CD4-positive, alpha-beta memory T cell (primary cell): ENCODE results near the gene SLC38A7. TPM values are rescaled to one million over a fixed set of nuclear protein-coding genes. Genes with fewer than 3 reads are reported as not detected.

ENCODE experiments used
- CTCF ChIA-PET: fragments of 350-600 bp; sonication (Branson Sonifier 250); formaldehyde crosslinking; loops from one replicate; lab custom pipeline; 2021; ENCODE audit warnings: inconsistent platforms; ENCODE audit not compliant: partially characterized antibody; lab: Charles Lee
- POLR2A ChIA-PET: fragments of 350-600 bp; sonication (Branson Sonifier 250); formaldehyde crosslinking; loops from one replicate; lab custom pipeline; 2021; ENCODE audit not compliant: partially characterized antibody; lab: Charles Lee
- DNase-seq, 5 donors: peaks; one replicate each; pipeline versions ENCODE4 v3.0.0 to v3.0.0-alpha.2; 2020 to 2022; ENCODE audit warnings: mixed read lengths in 1 of 5
- H3K27ac ChIP-seq: one replicate; pipeline ENCODE4 v1.7.0; 2013; ENCODE audit warnings: low read depth, low read length
- H3K27me3 ChIP-seq: 2 replicates; pipeline ENCODE4 v1.7.0; 2013; ENCODE audit warnings: mild to moderate bottlenecking, low read length, moderate library complexity; ENCODE audit not compliant: insufficient read depth
- H3K36me3 ChIP-seq: 2 replicates; pipeline ENCODE4 v1.7.0; 2013; ENCODE audit warnings: mild to moderate bottlenecking, low read length, moderate library complexity; ENCODE audit not compliant: insufficient read depth
- H3K4me1 ChIP-seq: 2 replicates; pipeline ENCODE4 v1.7.0; 2013; ENCODE audit warnings: mild to moderate bottlenecking, low read length, moderate library complexity; ENCODE audit not compliant: insufficient read depth
- H3K4me3 ChIP-seq, 2 donors: one replicate each; pipeline ENCODE4 v1.7.0; 2013; ENCODE audit warnings: low read length in 2 of 2, mild to moderate bottlenecking in 1 of 2
- H3K9me3 ChIP-seq, 2 donors: one replicate each; pipeline ENCODE4 v1.7.0; 2013; ENCODE audit warnings: low read length in 2 of 2, control low read depth in 1 of 2; ENCODE audit not compliant: control insufficient read depth in 1 of 2
- H3K27ac Mint-ChIP-seq, 7 donors: one replicate each; pipeline ENCODE4 v1.8.0; 2020 to 2021; ENCODE audit warnings: mixed read lengths in 7 of 7, mild to moderate bottlenecking in 6 of 7, inconsistent platforms in 3 of 7, moderate library complexity in 3 of 7
- H3K27me3 Mint-ChIP-seq, 2 donors: one replicate each; pipeline ENCODE4 v1.8.0; 2020 to 2021; ENCODE audit warnings: mixed read lengths in 2 of 2
- H3K36me3 Mint-ChIP-seq, 2 donors: one replicate each; pipeline ENCODE4 v1.8.0; 2020 to 2021; ENCODE audit warnings: mixed read lengths in 2 of 2, inconsistent platforms in 1 of 2, mild to moderate bottlenecking in 1 of 2
- H3K4me1 Mint-ChIP-seq, 4 donors: one replicate each; pipeline ENCODE4 v1.8.0; 2020 to 2021; ENCODE audit warnings: mixed read lengths in 4 of 4, mild to moderate bottlenecking in 1 of 4
- H3K4me3 Mint-ChIP-seq, 8 donors: one replicate each; pipeline ENCODE4 v1.8.0; 2020 to 2021; ENCODE audit warnings: mixed read lengths in 8 of 8, mild to moderate bottlenecking in 7 of 8, moderate library complexity in 6 of 8, inconsistent platforms in 3 of 8
- H3K9me3 Mint-ChIP-seq, 8 donors: one replicate each; pipeline ENCODE4 v1.8.0; 2020 to 2021; ENCODE audit warnings: mixed read lengths in 8 of 8, mild to moderate bottlenecking in 5 of 8, inconsistent platforms in 3 of 8, moderate library complexity in 1 of 8
- intact Hi-C: fragments of 100-400 bp; cut with micrococcal nuclease; formaldehyde crosslinking; loops from one replicate; pipeline ENCODE4 v1.15.1; 2023
- polyA plus RNA-seq, 2 donors: library from polyadenylated mRNA; unstranded; fragments of 300-500 nt; fragmentation: Illumina TruSeq; gene quantifications; one replicate each; pipeline ENCODE4 v1.2.3, GENCODE V29; 2021
- total RNA-seq, 2 experiments: library from RNA; stranded (reverse); gene quantifications; one replicate each; pipeline ENCODE4 v1.2.3, GENCODE V29; 2021

Gene SLC38A7
- total and polyA plus RNA-seq, 4 experiments from 2014 or later = 3.5 to 13.8 (median 9.1) TPM

DNA sequence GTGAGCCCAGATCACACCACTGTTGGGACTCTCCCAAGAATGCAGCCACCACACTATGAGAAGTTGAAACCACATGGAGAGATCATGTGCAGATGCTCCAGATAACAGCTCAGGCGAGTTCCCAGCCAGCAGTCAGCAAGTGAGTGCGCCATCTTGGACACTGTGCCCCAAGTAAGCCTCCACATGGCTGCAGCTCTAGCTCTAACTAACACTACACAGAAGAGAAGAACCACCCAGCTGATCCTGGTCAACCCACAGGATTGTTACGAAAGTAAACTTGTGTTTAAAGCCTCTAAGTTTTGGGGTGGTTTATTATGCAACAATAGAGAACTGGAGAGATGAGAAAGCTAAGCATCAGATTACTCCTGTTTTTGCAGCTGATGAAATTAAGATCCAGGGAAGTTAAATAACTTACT lies 25.8 kb downstream of the SLC38A7 start:
- ChIA-PET CTCF (interaction anchor here (1.4 kb wide), 1 partner anchor 41 kb away, joined by 3 read pairs; no protein-coding TSS in a partner anchor), POLR2A (no interaction called here)
- intact Hi-C loops = no loop called here
- no peaks in the 10 kb centered on the region for H3K4me1 ChIP-seq
- no peaks in the 10 kb centered on the region for H3K9me3 ChIP-seq
- DNase-seq = no peak
- H3K27me3 ChIP-seq = no peaks in the 10 kb centered on the region
- no peaks in the 10 kb centered on the region for H3K9me3 Mint-ChIP-seq
- no peak overlapping the region for H3K4me3 Mint-ChIP-seq
- no peaks in the 10 kb centered on the region for H3K36me3 ChIP-seq
- peaks cover 0 to 3% of the 10 kb centered on the region in 2 donors for H3K27me3 Mint-ChIP-seq
- no peak overlapping the region for H3K4me3 ChIP-seq
- H3K27ac Mint-ChIP-seq = no peak overlapping the region
- no peak overlapping the region for H3K27ac ChIP-seq
- H3K4me1 Mint-ChIP-seq = no peaks in the 10 kb centered on the region
- no peaks in the 10 kb centered on the region for H3K36me3 Mint-ChIP-seq

DNA sequence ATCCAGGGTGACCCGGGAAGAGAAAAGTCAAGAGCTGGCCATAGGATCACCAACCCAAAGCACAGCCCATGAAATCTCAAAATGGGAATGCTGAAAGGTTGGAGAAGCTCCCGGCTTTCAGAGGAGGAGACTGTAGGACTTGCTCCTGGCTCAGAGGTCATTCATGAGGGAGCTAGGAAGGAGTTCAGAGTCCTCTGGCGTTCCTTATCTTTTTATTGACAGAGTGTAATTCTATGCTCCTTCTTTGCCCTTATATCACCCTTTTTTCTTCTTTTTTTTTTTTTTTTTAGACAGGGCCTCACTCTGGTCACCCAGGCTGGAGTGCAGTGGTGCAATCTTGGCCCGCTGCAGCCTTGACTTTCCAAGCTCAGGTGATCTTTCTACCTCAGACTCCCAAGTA lies 27.7 kb downstream of the SLC38A7 start:
- ChIA-PET POLR2A (no interaction called here), CTCF (no interaction called here)
- no peak overlapping the region for H3K4me3 Mint-ChIP-seq
- intact Hi-C loops = no loop called here
- no peak overlapping the region for H3K27ac Mint-ChIP-seq
- peaks cover 0 to 3% of the 10 kb centered on the region in 2 donors for H3K27me3 Mint-ChIP-seq
- H3K36me3 Mint-ChIP-seq = no peaks in the 10 kb centered on the region
- no peaks in the 10 kb centered on the region for H3K4me1 Mint-ChIP-seq
- no peaks in the 10 kb centered on the region for H3K9me3 Mint-ChIP-seq
- no peak for DNase-seq
- no peak overlapping the region for H3K27ac ChIP-seq
- H3K4me3 ChIP-seq = no peak overlapping the region
- H3K27me3 ChIP-seq = no peaks in the 10 kb centered on the region
- H3K4me1 ChIP-seq = no peaks in the 10 kb centered on the region
- no peaks in the 10 kb centered on the region for H3K9me3 ChIP-seq
- no peaks in the 10 kb centered on the region for H3K36me3 ChIP-seq

DNA sequence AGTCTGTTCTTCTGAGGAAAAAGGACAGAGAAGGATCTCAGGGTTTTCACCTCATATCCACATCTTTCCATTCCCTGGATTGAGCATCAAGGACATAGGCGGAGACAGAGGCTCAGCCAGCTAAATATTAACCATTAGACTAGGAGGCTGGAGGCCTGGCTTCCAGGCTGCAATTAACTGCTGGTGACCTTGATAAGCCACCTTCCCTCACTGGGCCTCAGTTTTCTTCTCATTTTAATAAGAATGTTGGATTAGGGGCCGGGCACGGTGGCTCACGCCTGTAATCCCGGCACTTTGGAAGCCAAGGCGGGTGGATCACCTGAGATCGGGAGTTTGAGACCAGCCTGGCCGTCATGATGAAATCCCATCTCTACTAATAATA lies 29.4 kb downstream of the SLC38A7 start:
- Mint-ChIP-seq H3K36me3 (no peaks in the 10 kb centered on the region), H3K27me3 (peaks cover 0 to 3% of the 10 kb centered on the region in 2 donors), H3K27ac (no peak overlapping the region), H3K4me3 (no peak overlapping the region), H3K9me3 (no peaks in the 10 kb centered on the region), H3K4me1 (no peaks in the 10 kb centered on the region)
- Histone ChIP-seq H3K27me3 (no peaks in the 10 kb centered on the region), H3K4me1 (no peaks in the 10 kb centered on the region), H3K36me3 (no peaks in the 10 kb centered on the region), H3K4me3 (no peak overlapping the region), H3K9me3 (no peaks in the 10 kb centered on the region), H3K27ac (no peak overlapping the region)
- no peak for DNase-seq
- CTCF ChIA-PET = no interaction called here
- POLR2A ChIA-PET = no interaction called here
- intact Hi-C loops = no loop called here

DNA sequence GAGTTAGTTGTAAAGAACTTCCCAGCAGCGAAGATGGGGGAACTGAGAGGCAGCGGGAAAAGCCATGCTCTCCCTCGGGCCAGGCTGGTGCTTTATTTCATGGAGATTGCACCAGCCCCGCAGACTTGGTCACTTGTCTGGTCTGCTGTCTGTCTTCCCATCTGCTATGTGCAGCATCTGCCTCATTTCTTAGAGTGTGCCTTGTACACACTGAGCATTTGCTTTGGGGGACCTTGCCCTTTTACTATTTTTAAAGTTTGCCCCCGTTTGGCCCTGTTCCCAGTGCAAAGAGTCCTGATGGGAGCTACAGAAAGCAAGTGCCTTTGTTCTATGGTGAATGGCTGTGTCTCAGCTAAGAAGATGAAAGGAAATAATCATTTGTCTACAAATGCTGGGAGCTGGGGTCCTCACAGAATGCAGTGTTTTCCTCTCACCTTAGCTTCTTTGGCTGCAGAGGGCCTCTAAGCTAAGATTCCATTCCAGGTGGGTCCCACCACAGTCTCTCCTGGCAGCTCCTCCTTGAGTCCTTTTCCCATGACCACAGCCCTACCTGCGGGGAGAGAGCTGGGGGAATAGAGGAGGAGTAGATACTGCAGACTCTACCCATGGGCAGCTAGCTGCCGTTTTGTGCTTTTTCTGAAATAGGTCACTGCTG lies 29.9 kb downstream of the SLC38A7 start:
- Histone ChIP-seq H3K4me1 (no peaks in the 10 kb centered on the region), H3K4me3 (no peak overlapping the region), H3K36me3 (no peaks in the 10 kb centered on the region), H3K9me3 (no peaks in the 10 kb centered on the region), H3K27me3 (no peaks in the 10 kb centered on the region), H3K27ac (no peak overlapping the region)
- Mint-ChIP-seq H3K4me3 (no peak overlapping the region), H3K36me3 (no peaks in the 10 kb centered on the region), H3K4me1 (no peaks in the 10 kb centered on the region), H3K9me3 (no peaks in the 10 kb centered on the region), H3K27ac (no peak overlapping the region), H3K27me3 (peaks cover 0 to 3% of the 10 kb centered on the region in 2 donors)
- intact Hi-C loops = no loop called here
- ChIA-PET POLR2A (no interaction called here), CTCF (no interaction called here)
- no peak for DNase-seq

DNA sequence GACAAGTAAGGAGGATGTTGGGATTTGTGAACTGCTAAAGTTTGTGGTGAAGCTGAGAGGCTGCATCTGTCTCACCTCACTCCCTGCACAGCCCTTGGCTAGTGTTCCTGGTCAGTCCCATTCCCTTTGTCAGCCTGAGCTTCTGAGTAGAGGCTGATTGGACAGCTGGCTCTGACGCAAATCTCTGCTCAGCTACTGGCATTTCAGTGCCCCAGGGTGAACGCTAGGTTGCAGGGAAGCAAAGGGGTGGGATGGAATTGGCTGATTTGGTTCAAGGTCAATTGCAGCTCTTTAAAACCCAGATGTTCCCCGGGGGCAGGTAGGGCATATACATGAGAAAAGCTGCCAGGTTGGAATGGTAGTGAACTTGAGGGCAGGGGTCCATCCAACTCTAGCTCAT lies 31.8 kb downstream of the SLC38A7 start:
- intact Hi-C loops = no loop called here
- no peaks in the 10 kb centered on the region for H3K4me1 Mint-ChIP-seq
- Histone ChIP-seq H3K4me3 (no peak overlapping the region), H3K36me3 (no peaks in the 10 kb centered on the region), H3K9me3 (no peaks in the 10 kb centered on the region), H3K27me3 (no peaks in the 10 kb centered on the region), H3K4me1 (no peaks in the 10 kb centered on the region), H3K27ac (no peak overlapping the region)
- ChIA-PET CTCF (interaction anchor here (0.6 kb wide), 2 partner anchors 25 to 47 kb away, joined by 3 read pairs; no protein-coding TSS in a partner anchor), POLR2A (no interaction called here)
- no peak overlapping the region for H3K4me3 Mint-ChIP-seq
- H3K27ac Mint-ChIP-seq = no peak overlapping the region
- no peak for DNase-seq
- H3K36me3 Mint-ChIP-seq = no peaks in the 10 kb centered on the region
- no peaks in the 10 kb centered on the region for H3K27me3 Mint-ChIP-seq
- H3K9me3 Mint-ChIP-seq = no peaks in the 10 kb centered on the region

DNA sequence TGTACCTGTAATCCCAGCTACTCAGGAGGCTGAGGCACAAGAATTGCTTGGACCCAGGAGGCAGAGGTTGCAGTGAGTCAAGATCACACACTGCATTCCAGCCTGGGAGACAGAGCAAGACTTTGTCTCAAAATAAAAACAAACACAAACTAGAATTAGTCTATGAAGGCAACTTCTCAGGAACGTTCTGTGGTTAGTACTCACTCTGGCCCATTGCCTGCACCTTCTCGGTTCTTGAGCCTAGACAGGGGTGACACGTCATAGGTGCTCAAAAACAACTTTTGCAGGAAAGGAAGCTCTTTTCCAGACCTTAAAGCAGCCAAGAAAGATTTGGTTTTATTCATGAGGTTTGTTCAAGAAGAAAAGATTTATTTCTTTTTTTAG lies 32.6 kb downstream of the SLC38A7 start:
- Histone ChIP-seq H3K4me3 (no peak overlapping the region), H3K27me3 (no peaks in the 10 kb centered on the region), H3K27ac (no peak overlapping the region), H3K4me1 (no peaks in the 10 kb centered on the region), H3K36me3 (no peaks in the 10 kb centered on the region), H3K9me3 (no peaks in the 10 kb centered on the region)
- H3K9me3 Mint-ChIP-seq = no peaks in the 10 kb centered on the region
- H3K27ac Mint-ChIP-seq = no peak overlapping the region
- no peak overlapping the region for H3K4me3 Mint-ChIP-seq
- no peaks in the 10 kb centered on the region for H3K36me3 Mint-ChIP-seq
- no peaks in the 10 kb centered on the region for H3K27me3 Mint-ChIP-seq
- intact Hi-C loops = no loop called here
- no peaks in the 10 kb centered on the region for H3K4me1 Mint-ChIP-seq
- no peak for DNase-seq
- ChIA-PET POLR2A (no interaction called here), CTCF (interaction anchor here (1.5 kb wide), 1 partner anchor 10 kb away, joined by 3 read pairs; no protein-coding TSS in a partner anchor)

- CTCF ChIA-PET = no interaction called here
- Mint-ChIP-seq H3K27me3 (no peaks in the 10 kb centered on the region), H3K27ac (no peak overlapping the region), H3K36me3 (no peaks in the 10 kb centered on the region), H3K9me3 (no peaks in the 10 kb centered on the region), H3K4me1 (no peaks in the 10 kb centered on the region), H3K4me3 (no peak overlapping the region)
- Histone ChIP-seq H3K36me3 (no peaks in the 10 kb centered on the region), H3K4me1 (no peaks in the 10 kb centered on the region), H3K27ac (no peak overlapping the region), H3K9me3 (no peaks in the 10 kb centered on the region), H3K4me3 (no peak overlapping the region), H3K27me3 (no peaks in the 10 kb centered on the region)
- no peak for DNase-seq
- POLR2A ChIA-PET = no interaction called here
- intact Hi-C loops = no loop called here
Measured at GRCh38 chr16:58649707-58650106, 34.9 kb downstream of the SLC38A7 start.
